Neural progenitor cell (in vitro differentiated cells): ENCODE data around the gene DDX17.

Experiments
- EZH2 ChIP-seq: fragments of 200-600 bp; sonication (generic); IDR thresholded peaks from 2 replicates; pipeline ENCODE4 v1.6.1; 2017; ENCODE audit warnings: antibody characterized with exemption, mild to moderate bottlenecking, moderate library complexity
- EZH2phosphoT487 ChIP-seq: fragments of 200-600 bp; sonication (generic); IDR thresholded peaks from 2 replicates; pipeline ENCODE4 v1.6.1; 2017; ENCODE audit warnings: antibody characterized with exemption
- TF ChIP-seq, protein P1 (sequence below): fragments of 200-600 bp; sonication (generic); IDR thresholded peaks from 2 replicates; pipeline ENCODE4 v1.5.1; 2017; ENCODE audit warnings: antibody characterized with exemption, mild to moderate bottlenecking

- TF ChIP-seq, protein P1, sequence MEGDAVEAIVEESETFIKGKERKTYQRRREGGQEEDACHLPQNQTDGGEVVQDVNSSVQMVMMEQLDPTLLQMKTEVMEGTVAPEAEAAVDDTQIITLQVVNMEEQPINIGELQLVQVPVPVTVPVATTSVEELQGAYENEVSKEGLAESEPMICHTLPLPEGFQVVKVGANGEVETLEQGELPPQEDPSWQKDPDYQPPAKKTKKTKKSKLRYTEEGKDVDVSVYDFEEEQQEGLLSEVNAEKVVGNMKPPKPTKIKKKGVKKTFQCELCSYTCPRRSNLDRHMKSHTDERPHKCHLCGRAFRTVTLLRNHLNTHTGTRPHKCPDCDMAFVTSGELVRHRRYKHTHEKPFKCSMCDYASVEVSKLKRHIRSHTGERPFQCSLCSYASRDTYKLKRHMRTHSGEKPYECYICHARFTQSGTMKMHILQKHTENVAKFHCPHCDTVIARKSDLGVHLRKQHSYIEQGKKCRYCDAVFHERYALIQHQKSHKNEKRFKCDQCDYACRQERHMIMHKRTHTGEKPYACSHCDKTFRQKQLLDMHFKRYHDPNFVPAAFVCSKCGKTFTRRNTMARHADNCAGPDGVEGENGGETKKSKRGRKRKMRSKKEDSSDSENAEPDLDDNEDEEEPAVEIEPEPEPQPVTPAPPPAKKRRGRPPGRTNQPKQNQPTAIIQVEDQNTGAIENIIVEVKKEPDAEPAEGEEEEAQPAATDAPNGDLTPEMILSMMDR: no peak
- TF ChIP-seq EZH2 (no peak), EZH2phosphoT487 (no peak)
Measured at GRCh38 chr22:38465673-38466490, 40.2 kb downstream of the DDX17 start.
